H1 (cell line): Measurements from ENCODE around the gene FAM174B. TPM values are rescaled to one million over a fixed set of nuclear protein-coding genes. Genes with fewer than 3 reads are reported as not detected.

ENCODE experiments used
- CTCF ChIA-PET: fragments of 300-600 bp; sonication (Branson Sonifier 250); formaldehyde crosslinking; loops from one replicate; lab custom pipeline; 2021; ENCODE audit not compliant: partially characterized antibody; lab: Charles Lee
- POLR2A ChIA-PET: fragments of 300-600 bp; sonication (Branson Sonifier 250); formaldehyde crosslinking; loops from one replicate; lab custom pipeline; 2021; ENCODE audit warnings: inconsistent platforms; ENCODE audit not compliant: partially characterized antibody; lab: Charles Lee
- DNase-seq, 2 experiments: peaks; one replicate each; pipeline versions ENCODE4 v3.0.0 to v3.0.0-alpha.2; 2010 to 2022; ENCODE audit warnings: low spot score in 2 of 2, low read depth in 1 of 2, mixed read lengths in 1 of 2
- FAIRE-seq: peaks from 2 replicates; lab custom pipeline; 2011; peaks lifted over from hg19 to GRCh38; lab: Jason Lieb, UNC
- H2AFZ ChIP-seq: 2 replicates; pipeline ENCODE4 v1.8.1; 2012; ENCODE audit warnings: low read length, inconsistent platforms
- H2AK5ac ChIP-seq: 2 replicates; pipeline ENCODE4 v1.6.1; 2013; ENCODE audit warnings: low read depth, low read length
- H2BK120ac ChIP-seq: replicated peaks from 2 replicates; pipeline ENCODE3; 2013; ENCODE audit warnings: low read depth, low read length, inconsistent platforms
- H2BK12ac ChIP-seq: 2 replicates; pipeline ENCODE4 v1.6.1; 2013; ENCODE audit warnings: low read depth, low read length
- H2BK15ac ChIP-seq: 2 replicates; pipeline ENCODE4 v1.6.1; 2013; ENCODE audit warnings: low read length
- H2BK20ac ChIP-seq: 2 replicates; pipeline ENCODE4 v1.6.1; 2013; ENCODE audit warnings: low read length
- H2BK5ac ChIP-seq: 2 replicates; pipeline ENCODE4 v1.6.1; 2013; ENCODE audit warnings: low read depth, low read length
- H3K14ac ChIP-seq: 2 replicates; pipeline ENCODE4 v1.6.1; 2013; ENCODE audit warnings: inconsistent platforms; ENCODE audit not compliant: insufficient read length
- H3K18ac ChIP-seq: 2 replicates; pipeline ENCODE4 v1.6.1; 2013; ENCODE audit warnings: low read length; ENCODE audit errors: extremely low read depth
- H3K23ac ChIP-seq: 2 replicates; pipeline ENCODE4 v1.6.1; 2013; ENCODE audit warnings: inconsistent platforms; ENCODE audit not compliant: insufficient read length
- H3K23me2 ChIP-seq: 2 replicates; pipeline ENCODE4 v1.6.1; 2013; ENCODE audit warnings: low read depth, low read length
- H3K27ac ChIP-seq: 2 replicates; pipeline ENCODE4 v1.6.1; 2011; ENCODE audit warnings: low read depth, low read length, inconsistent platforms
- H3K27me3 ChIP-seq, 4 experiments: replicated peaks in 1 of 4; 1 replicate in 1 of 4; 2 replicates in 3 of 4; pipeline versions ENCODE4 v1.6.1 to v1.8.1; 2011 to 2013; ENCODE audit warnings: low read length in 3 of 4, mild to moderate bottlenecking in 3 of 4, inconsistent platforms in 2 of 4, mixed read lengths in 2 of 4, moderate library complexity in 1 of 4; ENCODE audit not compliant: control insufficient read depth in 3 of 4, insufficient read depth in 3 of 4; ENCODE audit errors: extremely low read depth in 1 of 4
- H3K36me3 ChIP-seq, 4 experiments: 2 replicates each; pipeline versions ENCODE4 v1.6.1 to v1.8.1; 2011 to 2013; ENCODE audit warnings: mild to moderate bottlenecking in 4 of 4, low read length in 3 of 4, moderate library complexity in 2 of 4, control low read depth in 1 of 4, inconsistent platforms in 1 of 4; ENCODE audit not compliant: insufficient read depth in 4 of 4, control insufficient read depth in 2 of 4
- H3K4ac ChIP-seq: replicated peaks from 2 replicates; pipeline ENCODE3; 2013; ENCODE audit warnings: low read length, low read depth, mixed read lengths, inconsistent platforms; ENCODE audit not compliant: insufficient read length
- H3K4me1 ChIP-seq, 4 experiments: replicated peaks in 1 of 4; 1 replicate in 1 of 4; 2 replicates in 3 of 4; pipeline versions ENCODE4 v1.6.1 to v1.8.1; 2011 to 2013; ENCODE audit warnings: low read length in 3 of 4, inconsistent platforms in 2 of 4, mixed read lengths in 1 of 4; ENCODE audit not compliant: insufficient read depth in 4 of 4, control insufficient read depth in 3 of 4
- H3K4me2 ChIP-seq, 2 experiments: 2 replicates each; pipeline versions ENCODE4 v1.6.1 to v1.8.1; 2011 to 2013; ENCODE audit warnings: low read depth in 2 of 2, low read length in 2 of 2, control low read depth in 1 of 2, inconsistent platforms in 1 of 2, mild to moderate bottlenecking in 1 of 2; ENCODE audit not compliant: insufficient read depth in 1 of 2
- H3K4me3 ChIP-seq, 4 experiments: fragments of 200-600, 300-600 bp in 1 of 4; sonication (generic), shearing (Covaris generic), sonication (Bioruptor Twin) in 1 of 4; 2 replicates each; pipeline versions ENCODE4 v1.5.1 to v1.8.1; 2011 to 2016; ENCODE audit warnings: low read length in 4 of 4, low read depth in 3 of 4, control low read depth in 2 of 4, inconsistent platforms in 2 of 4, mild to moderate bottlenecking in 2 of 4, mixed read lengths in 1 of 4, moderate library complexity in 1 of 4; ENCODE audit not compliant: insufficient read depth in 2 of 4; ENCODE audit errors: extremely low read depth in 1 of 4
- H3K56ac ChIP-seq: replicated peaks from 2 replicates; pipeline ENCODE3; 2013; ENCODE audit warnings: low read depth, mild to moderate bottlenecking, mixed read lengths, low read length, inconsistent platforms; ENCODE audit not compliant: insufficient read length
- H3K79me1 ChIP-seq: 2 replicates; pipeline ENCODE4 v1.6.1; 2013; ENCODE audit warnings: low read depth, low read length, control low read depth
- H3K79me2 ChIP-seq, 2 experiments: 2 replicates each; pipeline versions ENCODE4 v1.6.1 to v1.8.1; 2012 to 2013; ENCODE audit warnings: low read length in 2 of 2, mild to moderate bottlenecking in 2 of 2, inconsistent platforms in 1 of 2; ENCODE audit not compliant: insufficient read depth in 2 of 2, control insufficient read depth in 1 of 2
- H3K9ac ChIP-seq, 4 experiments: replicated peaks in 1 of 4; 1 replicate in 1 of 4; 2 replicates in 3 of 4; pipeline versions ENCODE4 v1.6.1 to v1.8.1; 2011 to 2013; ENCODE audit warnings: low read depth in 3 of 4, low read length in 3 of 4, control low read depth in 2 of 4, mild to moderate bottlenecking in 2 of 4, moderate library complexity in 2 of 4, inconsistent platforms in 1 of 4; ENCODE audit errors: extremely low read depth in 1 of 4
- H3K9me3 ChIP-seq, 2 experiments: 2 replicates each; pipeline versions ENCODE4 v1.6.1 to v1.8.1; 2012 to 2013; ENCODE audit warnings: mild to moderate bottlenecking in 2 of 2, moderate library complexity in 2 of 2, control low read depth in 1 of 2, inconsistent platforms in 1 of 2, low read depth in 1 of 2, low read length in 1 of 2, mixed read lengths in 1 of 2; ENCODE audit not compliant: insufficient read depth in 2 of 2
- H4K20me1 ChIP-seq, 2 experiments: replicated peaks in 1 of 2; 2 replicates each; pipeline versions ENCODE3 to v1.8.1; 2011 to 2013; ENCODE audit warnings: inconsistent platforms in 2 of 2, low read length in 2 of 2, mild to moderate bottlenecking in 1 of 2; ENCODE audit not compliant: insufficient read depth in 2 of 2, control insufficient read depth in 1 of 2
- H4K5ac ChIP-seq: 2 replicates; pipeline ENCODE4 v1.6.1; 2013; ENCODE audit warnings: low read length, low read depth, mixed read lengths, inconsistent platforms; ENCODE audit not compliant: insufficient read length
- H4K8ac ChIP-seq: 2 replicates; pipeline ENCODE4 v1.8.0; 2013; ENCODE audit warnings: mild to moderate bottlenecking, moderate library complexity, low read length, inconsistent platforms; ENCODE audit not compliant: insufficient read depth; ENCODE audit errors: extremely low read depth
- H4K91ac ChIP-seq: replicated peaks from 2 replicates; pipeline ENCODE3; 2013; ENCODE audit warnings: low read length, mixed read lengths, inconsistent platforms; ENCODE audit not compliant: insufficient read length
- GABPA ChIP-seq: IDR thresholded peaks from 2 replicates; pipeline ENCODE4 v1.6.1; 2011; ENCODE audit warnings: mild to moderate bottlenecking, low read length, moderate library complexity, borderline replicate concordance; ENCODE audit not compliant: insufficient read depth
- JUN ChIP-seq: IDR thresholded peaks from 2 replicates; pipeline ENCODE4 v1.6.1; 2011; ENCODE audit warnings: low read depth, mild to moderate bottlenecking, improper control_type of control experiment, low read length
- KDM1A ChIP-seq: fragments of 200-600, 300-600 bp; sonication (generic); IDR thresholded peaks from 2 replicates; pipeline ENCODE4 v1.7.1; 2016; ENCODE audit warnings: mild to moderate bottlenecking, low read length, borderline replicate concordance
- KDM5A ChIP-seq: fragments of 200-600 bp; IDR thresholded peaks from 2 replicates; pipeline ENCODE4 v1.7.1; 2012; ENCODE audit warnings: mild to moderate bottlenecking, low read length, inconsistent platforms, mixed read lengths
- SIRT6 ChIP-seq: IDR thresholded peaks from one replicate; pipeline ENCODE4 v1.7.1; 2012; ENCODE audit warnings: low read length, inconsistent platforms
- TAF1 ChIP-seq: IDR thresholded peaks from 2 replicates; pipeline ENCODE4 v1.6.1; 2011; ENCODE audit warnings: mild to moderate bottlenecking, low read depth, low read length
- WGBS, 2 experiments: shearing (Covaris generic) in 1 of 2; methylation state at CpG; one replicate each; pipeline versions ENCODE4 v1.1.6 to v1.1.7; 2013 to 2015; ENCODE audit warnings: low lambda C conversion rate in 2 of 2, mixed read lengths in 2 of 2, inconsistent platforms in 1 of 2, low coverage in 1 of 2, missing lambda C conversion rate in 1 of 2; ENCODE audit not compliant: insufficient replicate concordance in 2 of 2, insufficient coverage in 1 of 2, insufficient read length in 1 of 2; ENCODE audit errors: extremely low coverage in 1 of 2, missing lambda C conversion rate in 1 of 2; 5-methylcytosine and 5-hydroxymethylcytosine counted together
- polyA plus RNA-seq, 7 experiments: library from polyadenylated mRNA; depleted of rRNA in 3 of 7; stranded (reverse) in 5 of 7; unstranded in 2 of 7; fragments of >200 nt in 5 of 7; fragments of 200-250 nt in 2 of 7; gene quantifications; 1 replicate in 5 of 7; 2 replicates in 1 of 7; 4 replicates in 1 of 7; pipeline versions ENCODE4 v1.2.1 to v1.2.3, GENCODE V29; 2011 to 2013; ENCODE audit warnings: missing spikeins in 2 of 7, mixed read lengths in 2 of 7
- total RNA-seq: library from RNA; stranded (reverse); fragmentation: NEBNext Ultra II Directional; extraction: Animal tissue kit (Norgen Biotek cat#: 25700); gene quantifications from 2 replicates; pipeline ENCODE4 v1.2.1, GENCODE V29; 2021

The FAM174B gene
- total and polyA plus RNA-seq, 2 of the 8 experiments (the other 6 are each of a cell fraction or from before 2014, with no cell fraction given): 9.3 to 35.2 TPM

DNA sequence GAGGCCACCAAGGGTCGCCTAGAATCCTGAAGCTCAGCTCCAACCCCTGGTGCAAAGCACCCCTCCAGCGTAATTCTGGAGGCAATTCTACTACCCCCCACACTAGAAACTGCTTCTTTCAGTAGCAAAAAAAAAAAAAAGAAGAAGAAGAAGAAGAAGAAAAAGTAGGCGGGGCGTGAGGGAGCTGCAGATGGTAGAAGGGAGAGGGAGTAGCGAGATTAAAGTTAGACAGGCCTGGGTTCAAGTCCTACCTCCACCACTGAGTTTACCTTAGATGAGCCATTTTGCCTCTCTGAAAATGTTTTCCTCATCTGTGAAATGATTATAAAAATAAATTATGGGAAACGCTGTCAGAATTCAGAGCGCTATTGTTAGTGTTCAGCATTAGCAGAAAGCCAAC is 913 bp downstream of the FAM174B start:
- Histone ChIP-seq H3K9ac (no peak overlapping the region), H2AFZ (no peak overlapping the region), H3K23ac (no peak overlapping the region), H3K23me2 (peaks cover 3% of the 10 kb centered on the region; the same call in 1 of the 2 replicates), H3K36me3 (peaks cover 0 to 2% (median under 1%) of the 10 kb centered on the region in 4 experiments; a peak in 2 of 8 replicates), H2BK120ac (no peak overlapping the region), H3K14ac (no peak overlapping the region), H2BK20ac (no peak overlapping the region), H3K4ac (no peak overlapping the region), H3K18ac (no peak overlapping the region), H3K4me1 (peaks cover 0 to 10% (median 2%) of the 10 kb centered on the region in 4 experiments; a peak in 4 of 7 replicates), H3K4me2 (peak overlapping the region; percentile 57 to 82), H3K4me3 (peak overlapping the region in 2 of 4 experiments; percentile 50 to 66; a peak in 4 of 8 replicates), H2BK5ac (no peak overlapping the region), H4K5ac (no peak overlapping the region), H2BK12ac (no peak overlapping the region), H3K79me1 (no peaks in the 10 kb centered on the region), H2BK15ac (no peak overlapping the region), H3K9me3 (peaks cover 0 to 5% of the 10 kb centered on the region in 2 experiments; a peak in 1 of 4 replicates), H3K79me2 (peaks cover 0 to 26% of the 10 kb centered on the region in 2 experiments; a peak in 3 of 4 replicates), H4K91ac (no peak overlapping the region), H2AK5ac (no peak overlapping the region), H3K27me3 (peaks cover 0 to 14% (median 11%) of the 10 kb centered on the region in 4 experiments; a peak in 4 of 7 replicates), H4K20me1 (no peaks in the 10 kb centered on the region), H3K27ac (no peak overlapping the region), H3K56ac (no peak overlapping the region), H4K8ac (no peak overlapping the region)
- WGBS, 2 experiments: 78% methylated on average over 7 of the region's 7 CpGs; no CpG with 5 or more reads in 1 of the 2 experiments
- FAIRE-seq (no peak), DNase-seq (peak in 1 of 2 experiments; percentile 42)
- TF ChIP-seq SIRT6: no peak
- TF ChIP-seq TAF1: 0 out of 2 replicates have a peak, but pooled peaks have one; percentile 4
- TF ChIP-seq GABPA: no peak
- TF ChIP-seq KDM1A: peak; percentile 53; the same call in 1 of the 2 replicates
- no peak for TF ChIP-seq KDM5A
- TF ChIP-seq JUN: no peak
- POLR2A ChIA-PET: interaction anchor here (1.1 kb wide), 1 partner anchor 13 kb away, joined by 3 read pairs; no protein-coding TSS in a partner anchor
- CTCF ChIA-PET: interaction anchor here (0.7 to 1.4 kb wide), 4 partner anchors 9 to 133 kb away, joined by 3 to 7 read pairs (median 4); no protein-coding TSS in a partner anchor
